ENCODE data around the gene MESD.

Gene MESD

GRCh38 chr15:80991421-80991820, 1.8 kb upstream of the MESD start:
- no peak for DNase-seq (ENCODE audit: low read depth in 2 of 2)

GRCh38 chr15:80990955-80991354, 1.3 kb upstream of the MESD start:
- DNase-seq (ENCODE audit: low read depth in 2 of 2), result no peak

- no peak for DNase-seq (ENCODE audit: low read depth in 2 of 2)
These were observed 520 bp downstream of the MESD start for GRCh38 chr15:80989081-80989517.

- no peak for DNase-seq (ENCODE audit: low read depth in 2 of 2)
These were observed 1.3 kb downstream of the MESD start for GRCh38 chr15:80988148-80988796.

- no peak for DNase-seq (ENCODE audit: low read depth in 2 of 2)
These were observed 3.1 kb downstream of the MESD start for GRCh38 chr15:80986487-80986886.

- no peak for DNase-seq (ENCODE audit: low read depth in 2 of 2)
These were observed 3.6 kb downstream of the MESD start for GRCh38 chr15:80985981-80986380.

- no peak for DNase-seq (ENCODE audit: low read depth in 2 of 2)
These were observed 4.8 kb downstream of the MESD start for GRCh38 chr15:80984856-80985255.

- no peak for DNase-seq (ENCODE audit: low read depth in 2 of 2)
These were observed 6.8 kb downstream of the MESD start for GRCh38 chr15:80982839-80983238.

- DNase-seq (ENCODE audit: low read depth in 2 of 2), result no peak
These were observed 7.4 kb downstream of the MESD start for GRCh38 chr15:80982205-80982604.

GRCh38 chr15:80979538-80980200, 9.9 kb downstream of the MESD start:
- DNase-seq (ENCODE audit: low read depth in 2 of 2), result no peak

GRCh38 chr15:80978685-80979329, 10.8 kb downstream of the MESD start:
- DNase-seq (ENCODE audit: low read depth in 2 of 2), result no peak

GRCh38 chr15:80977627-80978036, 12.0 kb downstream of the MESD start:
- DNase-seq (ENCODE audit: low read depth in 2 of 2), result no peak

- no peak for DNase-seq (ENCODE audit: low read depth in 2 of 2)
These were observed 12.8 kb downstream of the MESD start for GRCh38 chr15:80976851-80977250.

GRCh38 chr15:80974914-80975313, 14.7 kb downstream of the MESD start:
- DNase-seq (ENCODE audit: low read depth in 2 of 2), result no peak

- no peak for DNase-seq (ENCODE audit: low read depth in 2 of 2)
These were observed 17.3 kb downstream of the MESD start for GRCh38 chr15:80972276-80972675.

- DNase-seq (ENCODE audit: low read depth in 2 of 2), result no peak
These were observed 18.5 kb downstream of the MESD start for GRCh38 chr15:80971143-80971542.

GRCh38 chr15:80970658-80971057, 19.0 kb downstream of the MESD start:
- no peak for DNase-seq (ENCODE audit: low read depth in 2 of 2)

GRCh38 chr15:80970018-80970657, 19.5 kb downstream of the MESD start:
- peak; percentile 23 to 40 for DNase-seq (ENCODE audit: low read depth in 2 of 2)

- DNase-seq (ENCODE audit: low read depth in 2 of 2), result no peak
These were observed 20.3 kb downstream of the MESD start for GRCh38 chr15:80969316-80969715.

- no peak for DNase-seq (ENCODE audit: low read depth in 2 of 2)
These were observed 21.6 kb downstream of the MESD start for GRCh38 chr15:80967991-80968510.

- no peak for DNase-seq (ENCODE audit: low read depth in 2 of 2)
These were observed 22.2 kb downstream of the MESD start for GRCh38 chr15:80967451-80967850.

- no peak for DNase-seq (ENCODE audit: low read depth in 2 of 2)
These were observed 23.0 kb downstream of the MESD start for GRCh38 chr15:80966431-80967197.

Measured in stimulated activated CD4-positive, alpha-beta T cell treated with anti-CD3 and anti-CD28 coated beads, Interleukin-1b, Interleukin-23, amount 100 ng/mL, for 1 hour (primary cell).